Measurements from ENCODE around the gene CACNA1I.

The CACNA1I gene

GRCh38 chr22:39625569-39626537, 55.3 kb downstream of the CACNA1I start:
- ChIA-PET POLR2A (no interaction called here), CTCF (no interaction called here)
- DNase-seq (ENCODE audit: extremely low spot score), result no peak
- TF ChIP-seq PKNOX1 (IDR thresholded peaks at IDR 0.05) (no peak), LEF1 (IDR thresholded peaks at IDR 0.05; ENCODE audit: borderline replicate concordance) (no peak), FOXM1 (IDR thresholded peaks at IDR 0.05; ENCODE audit: borderline replicate concordance) (no peak)

GRCh38 chr22:39627208-39627607, 56.7 kb downstream of the CACNA1I start:
- no peak for TF ChIP-seq NFRKB (IDR thresholded peaks at IDR 0.05)
- TF ChIP-seq ELF4 (IDR thresholded peaks at IDR 0.05), result no peak
- TF ChIP-seq L3MBTL2 (conservative IDR thresholded peaks at IDR 0.05), result no peak
- TF ChIP-seq FOXA1 (IDR thresholded peaks at IDR 0.05), result no peak
- TF ChIP-seq CTBP1 (IDR thresholded peaks at IDR 0.05; ENCODE audit: borderline replicate concordance), result no peak
- no peak for TF ChIP-seq BHLHE40 (IDR thresholded peaks at IDR 0.05; ENCODE audit: borderline replicate concordance)
- no peak for DNase-seq (ENCODE audit: extremely low spot score)
- ChIA-PET CTCF (no interaction called here), POLR2A (no interaction called here)

DNA sequence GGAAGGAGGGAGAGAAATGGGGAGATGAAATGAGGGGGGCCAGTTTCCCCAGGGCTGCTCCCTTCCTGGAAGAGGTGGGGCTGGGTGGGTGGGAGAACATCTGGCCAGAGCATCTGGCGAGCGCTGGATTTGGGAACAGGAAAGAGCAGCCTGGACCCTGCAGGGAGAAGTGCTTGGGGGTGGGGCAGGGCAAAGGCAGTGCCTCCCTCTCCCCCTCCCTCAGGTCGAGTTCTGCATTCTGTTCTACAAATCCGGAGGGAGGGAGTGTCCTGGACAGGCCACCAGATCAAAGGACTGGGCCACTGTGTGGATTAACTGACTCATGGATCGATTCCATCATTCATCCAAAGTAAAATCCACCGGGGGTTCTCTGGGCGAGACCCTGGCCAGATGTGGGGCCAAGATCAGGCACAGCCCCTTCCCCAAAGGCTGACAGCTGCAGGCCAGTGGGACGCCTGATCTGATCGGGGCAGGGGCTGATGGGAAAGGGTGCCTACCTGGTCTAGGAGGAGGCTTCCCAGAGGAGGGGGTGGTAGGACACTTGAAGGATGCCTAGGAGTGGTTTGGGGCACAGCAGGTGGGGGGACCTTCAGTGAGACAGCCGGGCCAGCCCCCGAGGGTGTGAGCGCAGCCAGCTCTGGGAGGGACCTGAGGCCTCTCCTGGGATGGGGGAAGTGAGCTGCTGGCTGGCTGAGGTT, 57.5 kb downstream of the CACNA1I start:
- CTCF ChIA-PET, result no interaction called here
- DNase-seq (ENCODE audit: extremely low spot score), result no peak
- POLR2A ChIA-PET, result no interaction called here
- TF ChIP-seq HDGF (IDR thresholded peaks at IDR 0.05; ENCODE audit: borderline replicate concordance) (no peak), FOXA1 (IDR thresholded peaks at IDR 0.05) (no peak), NFRKB (IDR thresholded peaks at IDR 0.05) (no peak), L3MBTL2 (conservative IDR thresholded peaks at IDR 0.05) (no peak), SUZ12 (IDR thresholded peaks at IDR 0.05) (no peak), TARDBP (IDR thresholded peaks at IDR 0.05) (no peak), ZNF384 (IDR thresholded peaks at IDR 0.05) (no peak), ARNT (IDR thresholded peaks at IDR 0.05) (no peak), PKNOX1 (IDR thresholded peaks at IDR 0.05) (no peak), BHLHE40 (IDR thresholded peaks at IDR 0.05; ENCODE audit: borderline replicate concordance) (no peak), FOXK2 (IDR thresholded peaks at IDR 0.05) (no peak), CTBP1 (IDR thresholded peaks at IDR 0.05; ENCODE audit: borderline replicate concordance) (no peak)

DNA sequence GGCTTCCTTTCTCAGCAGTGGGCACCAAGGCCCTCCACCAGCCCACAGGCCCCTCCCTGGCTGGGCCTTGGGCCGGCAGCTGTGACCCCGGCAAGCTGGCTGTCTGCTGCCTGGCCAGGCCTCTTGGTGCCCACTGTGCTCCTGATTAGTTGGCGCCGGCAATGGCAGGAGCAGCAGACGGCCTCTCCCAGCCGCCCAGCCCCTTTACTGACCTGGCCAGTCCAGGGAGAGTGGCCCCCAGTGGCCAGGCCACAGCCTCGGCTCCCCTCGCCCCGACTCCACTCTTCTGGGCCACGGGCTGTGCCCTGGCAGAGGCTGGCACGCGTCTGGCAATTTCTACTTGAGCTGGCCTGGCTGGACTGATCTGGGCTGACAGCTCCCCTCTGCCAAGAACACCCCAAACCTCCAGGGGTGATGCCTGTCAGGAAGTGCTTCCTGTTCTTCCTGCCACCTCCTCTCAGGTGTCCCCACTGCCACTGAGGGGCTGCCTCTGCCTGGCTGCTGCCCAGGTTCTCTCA, 58.1 kb downstream of the CACNA1I start:
- ChIA-PET CTCF (no interaction called here), POLR2A (no interaction called here)
- TF ChIP-seq ELF4 (IDR thresholded peaks at IDR 0.05) (no peak), ZNF384 (IDR thresholded peaks at IDR 0.05) (no peak), FOXK2 (IDR thresholded peaks at IDR 0.05) (no peak), NFRKB (IDR thresholded peaks at IDR 0.05) (no peak), FOXA1 (IDR thresholded peaks at IDR 0.05) (no peak), FOXM1 (IDR thresholded peaks at IDR 0.05; ENCODE audit: borderline replicate concordance) (no peak), HDGF (IDR thresholded peaks at IDR 0.05; ENCODE audit: borderline replicate concordance) (no peak), SUZ12 (IDR thresholded peaks at IDR 0.05) (no peak), CTBP1 (IDR thresholded peaks at IDR 0.05; ENCODE audit: borderline replicate concordance) (no peak), BHLHE40 (IDR thresholded peaks at IDR 0.05; ENCODE audit: borderline replicate concordance) (no peak), LEF1 (IDR thresholded peaks at IDR 0.05; ENCODE audit: borderline replicate concordance) (no peak), PKNOX1 (IDR thresholded peaks at IDR 0.05) (no peak), SP1 (IDR thresholded peaks at IDR 0.05) (no peak)
- DNase-seq (ENCODE audit: extremely low spot score), result no peak

- TF ChIP-seq ARNT (IDR thresholded peaks at IDR 0.05) (no peak), LEF1 (IDR thresholded peaks at IDR 0.05; ENCODE audit: borderline replicate concordance) (no peak), FOXK2 (IDR thresholded peaks at IDR 0.05) (no peak), HDGF (IDR thresholded peaks at IDR 0.05; ENCODE audit: borderline replicate concordance) (no peak), SP1 (IDR thresholded peaks at IDR 0.05) (no peak), FOXA1 (IDR thresholded peaks at IDR 0.05) (no peak), ZNF384 (IDR thresholded peaks at IDR 0.05) (no peak), NFRKB (IDR thresholded peaks at IDR 0.05) (no peak), CTBP1 (IDR thresholded peaks at IDR 0.05; ENCODE audit: borderline replicate concordance) (no peak), ELF4 (IDR thresholded peaks at IDR 0.05) (no peak), BHLHE40 (IDR thresholded peaks at IDR 0.05; ENCODE audit: borderline replicate concordance) (no peak), SUZ12 (IDR thresholded peaks at IDR 0.05) (no peak), PKNOX1 (IDR thresholded peaks at IDR 0.05) (no peak), L3MBTL2 (conservative IDR thresholded peaks at IDR 0.05) (no peak), FOXM1 (IDR thresholded peaks at IDR 0.05; ENCODE audit: borderline replicate concordance) (no peak), TARDBP (IDR thresholded peaks at IDR 0.05) (no peak)
- ChIA-PET POLR2A (no interaction called here), CTCF (interaction anchor here (0.7 kb wide), 1 partner anchor 9 kb away, joined by 3 read pairs; no protein-coding TSS in a partner anchor)
- no peak for DNase-seq (ENCODE audit: extremely low spot score)
Observed at GRCh38 chr22:39629851-39630250, 59.3 kb downstream of the CACNA1I start.
